ENCODE measurements around the gene MXD4. TPM values are rescaled to one million over a fixed set of nuclear protein-coding genes. Genes with fewer than 3 reads are reported as not detected.
A peak's percentile ranks its signal among the peaks of the same experiment; 100 is the strongest.

Gene MXD4
- total and polyA plus RNA-seq, 2 of the 13 experiments (the other 11 are each of a cell fraction or from before 2014, with no cell fraction given): 29.0 to 31.3 TPM

GRCh38 chr4:2262145-2262943 is 435 bp upstream of the MXD4 start (continued):
- TF ChIP-seq, protein P1, sequence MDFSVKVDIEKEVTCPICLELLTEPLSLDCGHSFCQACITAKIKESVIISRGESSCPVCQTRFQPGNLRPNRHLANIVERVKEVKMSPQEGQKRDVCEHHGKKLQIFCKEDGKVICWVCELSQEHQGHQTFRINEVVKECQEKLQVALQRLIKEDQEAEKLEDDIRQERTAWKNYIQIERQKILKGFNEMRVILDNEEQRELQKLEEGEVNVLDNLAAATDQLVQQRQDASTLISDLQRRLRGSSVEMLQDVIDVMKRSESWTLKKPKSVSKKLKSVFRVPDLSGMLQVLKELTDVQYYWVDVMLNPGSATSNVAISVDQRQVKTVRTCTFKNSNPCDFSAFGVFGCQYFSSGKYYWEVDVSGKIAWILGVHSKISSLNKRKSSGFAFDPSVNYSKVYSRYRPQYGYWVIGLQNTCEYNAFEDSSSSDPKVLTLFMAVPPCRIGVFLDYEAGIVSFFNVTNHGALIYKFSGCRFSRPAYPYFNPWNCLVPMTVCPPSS (IDR thresholded peaks at IDR 0.05): no peak
- peak; percentile 65; the same call in 1 of the 2 replicates for TF ChIP-seq PHF21A (CRISPR knock-in tag; IDR thresholded peaks at IDR 0.05)
- peak; percentile 73; the same call in 1 of the 2 replicates for TF ChIP-seq SRY (CRISPR knock-in tag; IDR thresholded peaks at IDR 0.05)
- TF ChIP-seq ZMAT3 (CRISPR knock-in tag; conservative IDR thresholded peaks at IDR 0.05): peak; percentile 52; the same call in 1 of the 2 replicates
- no peak for TF ChIP-seq SP5 (CRISPR knock-in tag; IDR thresholded peaks at IDR 0.05; ENCODE audit: borderline replicate concordance, low read depth)
- TF ChIP-seq HNF1B (CRISPR knock-in tag; IDR thresholded peaks at IDR 0.05): peak; percentile 39; the same call in 1 of the 2 replicates
- TF ChIP-seq, protein P2, sequence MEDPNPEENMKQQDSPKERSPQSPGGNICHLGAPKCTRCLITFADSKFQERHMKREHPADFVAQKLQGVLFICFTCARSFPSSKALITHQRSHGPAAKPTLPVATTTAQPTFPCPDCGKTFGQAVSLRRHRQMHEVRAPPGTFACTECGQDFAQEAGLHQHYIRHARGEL (CRISPR knock-in tag; IDR thresholded peaks at IDR 0.05): 0 out of 2 replicates have a peak, but pooled peaks have one; percentile 40
- TF ChIP-seq ZNF552 (CRISPR knock-in tag; IDR thresholded peaks at IDR 0.05; ENCODE audit: borderline replicate concordance): 0 out of 2 replicates have a peak, but pooled peaks have one; percentile 77
- no peak for TF ChIP-seq DNMT3B (CRISPR knock-in tag; conservative IDR thresholded peaks at IDR 0.05)
- TF ChIP-seq, protein P3, sequence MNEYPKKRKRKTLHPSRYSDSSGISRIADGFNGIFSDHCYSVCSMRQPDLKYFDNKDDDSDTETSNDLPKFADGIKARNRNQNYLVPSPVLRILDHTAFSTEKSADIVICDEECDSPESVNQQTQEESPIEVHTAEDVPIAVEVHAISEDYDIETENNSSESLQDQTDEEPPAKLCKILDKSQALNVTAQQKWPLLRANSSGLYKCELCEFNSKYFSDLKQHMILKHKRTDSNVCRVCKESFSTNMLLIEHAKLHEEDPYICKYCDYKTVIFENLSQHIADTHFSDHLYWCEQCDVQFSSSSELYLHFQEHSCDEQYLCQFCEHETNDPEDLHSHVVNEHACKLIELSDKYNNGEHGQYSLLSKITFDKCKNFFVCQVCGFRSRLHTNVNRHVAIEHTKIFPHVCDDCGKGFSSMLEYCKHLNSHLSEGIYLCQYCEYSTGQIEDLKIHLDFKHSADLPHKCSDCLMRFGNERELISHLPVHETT (CRISPR knock-in tag; conservative IDR thresholded peaks at IDR 0.05): peak; percentile 32; the same call in 1 of the 2 replicates
- TF ChIP-seq ZNF251 (CRISPR knock-in tag; IDR thresholded peaks at IDR 0.05): no peak
- no peak for TF ChIP-seq KLF13 (CRISPR knock-in tag; IDR thresholded peaks at IDR 0.05)
- TF ChIP-seq ZNF143 (CRISPR knock-in tag; IDR thresholded peaks at IDR 0.05): peak; percentile 33; the same call in 1 of the 2 replicates
- no peak for TF ChIP-seq SMAD9 (CRISPR knock-in tag; IDR thresholded peaks at IDR 0.05)
- TF ChIP-seq MXD3 (CRISPR knock-in tag; IDR thresholded peaks at IDR 0.05): peak; percentile 94
- TF ChIP-seq, protein P4, sequence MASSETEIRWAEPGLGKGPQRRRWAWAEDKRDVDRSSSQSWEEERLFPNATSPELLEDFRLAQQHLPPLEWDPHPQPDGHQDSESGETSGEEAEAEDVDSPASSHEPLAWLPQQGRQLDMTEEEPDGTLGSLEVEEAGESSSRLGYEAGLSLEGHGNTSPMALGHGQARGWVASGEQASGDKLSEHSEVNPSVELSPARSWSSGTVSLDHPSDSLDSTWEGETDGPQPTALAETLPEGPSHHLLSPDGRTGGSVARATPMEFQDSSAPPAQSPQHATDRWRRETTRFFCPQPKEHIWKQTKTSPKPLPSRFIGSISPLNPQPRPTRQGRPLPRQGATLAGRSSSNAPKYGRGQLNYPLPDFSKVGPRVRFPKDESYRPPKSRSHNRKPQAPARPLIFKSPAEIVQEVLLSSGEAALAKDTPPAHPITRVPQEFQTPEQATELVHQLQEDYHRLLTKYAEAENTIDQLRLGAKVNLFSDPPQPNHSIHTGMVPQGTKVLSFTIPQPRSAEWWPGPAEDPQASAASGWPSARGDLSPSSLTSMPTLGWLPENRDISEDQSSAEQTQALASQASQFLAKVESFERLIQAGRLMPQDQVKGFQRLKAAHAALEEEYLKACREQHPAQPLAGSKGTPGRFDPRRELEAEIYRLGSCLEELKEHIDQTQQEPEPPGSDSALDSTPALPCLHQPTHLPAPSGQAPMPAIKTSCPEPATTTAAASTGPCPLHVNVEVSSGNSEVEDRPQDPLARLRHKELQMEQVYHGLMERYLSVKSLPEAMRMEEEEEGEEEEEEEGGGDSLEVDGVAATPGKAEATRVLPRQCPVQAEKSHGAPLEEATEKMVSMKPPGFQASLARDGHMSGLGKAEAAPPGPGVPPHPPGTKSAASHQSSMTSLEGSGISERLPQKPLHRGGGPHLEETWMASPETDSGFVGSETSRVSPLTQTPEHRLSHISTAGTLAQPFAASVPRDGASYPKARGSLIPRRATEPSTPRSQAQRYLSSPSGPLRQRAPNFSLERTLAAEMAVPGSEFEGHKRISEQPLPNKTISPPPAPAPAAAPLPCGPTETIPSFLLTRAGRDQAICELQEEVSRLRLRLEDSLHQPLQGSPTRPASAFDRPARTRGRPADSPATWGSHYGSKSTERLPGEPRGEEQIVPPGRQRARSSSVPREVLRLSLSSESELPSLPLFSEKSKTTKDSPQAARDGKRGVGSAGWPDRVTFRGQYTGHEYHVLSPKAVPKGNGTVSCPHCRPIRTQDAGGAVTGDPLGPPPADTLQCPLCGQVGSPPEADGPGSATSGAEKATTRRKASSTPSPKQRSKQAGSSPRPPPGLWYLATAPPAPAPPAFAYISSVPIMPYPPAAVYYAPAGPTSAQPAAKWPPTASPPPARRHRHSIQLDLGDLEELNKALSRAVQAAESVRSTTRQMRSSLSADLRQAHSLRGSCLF (CRISPR knock-in tag; IDR thresholded peaks at IDR 0.05; ENCODE audit: borderline replicate concordance): no peak

Data from HepG2 (cell line).